H9 (cell line): Measurements from ENCODE around the gene TMEM184B. TPM values are rescaled to one million over a fixed set of nuclear protein-coding genes. Genes with fewer than 3 reads are reported as not detected.
A peak's percentile ranks its signal among the peaks of the same experiment; 100 is the strongest.

ENCODE experiments used
- DNase-seq: peaks from one replicate; pipeline ENCODE4 v3.0.0-alpha.2; 2017
- H2AFZ ChIP-seq: one replicate; pipeline ENCODE4 v1.6.1; 2013; ENCODE audit warnings: mild to moderate bottlenecking, low read length, control low read depth, moderate library complexity
- H2AK5ac ChIP-seq: 2 replicates; pipeline ENCODE4 v1.6.1; 2013; ENCODE audit warnings: low read length, control low read depth, mixed read lengths; ENCODE audit not compliant: insufficient read length
- H2BK120ac ChIP-seq: one replicate; pipeline ENCODE4 v1.6.1; 2013; ENCODE audit warnings: low read depth, mild to moderate bottlenecking, low read length, control low read depth, inconsistent platforms; ENCODE audit not compliant: poor library complexity, severe bottlenecking
- H2BK12ac ChIP-seq: 2 replicates; pipeline ENCODE4 v1.6.1; 2013; ENCODE audit warnings: low read length, control low read depth, mixed read lengths, low read depth; ENCODE audit not compliant: insufficient read length
- H2BK15ac ChIP-seq: 2 replicates; pipeline ENCODE4 v1.6.1; 2013; ENCODE audit warnings: low read depth, low read length, control low read depth
- H2BK20ac ChIP-seq: one replicate; pipeline ENCODE4 v1.6.1; 2013; ENCODE audit warnings: low read depth, mild to moderate bottlenecking, low read length, control low read depth, inconsistent platforms; ENCODE audit not compliant: poor library complexity, severe bottlenecking
- H2BK5ac ChIP-seq: 2 replicates; pipeline ENCODE4 v1.6.1; 2013; ENCODE audit warnings: low read length, control low read depth, mixed read lengths; ENCODE audit not compliant: insufficient read length
- H3K14ac ChIP-seq: 2 replicates; pipeline ENCODE4 v1.6.1; 2013; ENCODE audit warnings: low read length, control low read depth; ENCODE audit not compliant: insufficient read depth
- H3K18ac ChIP-seq: 2 replicates; pipeline ENCODE4 v1.6.1; 2013; ENCODE audit warnings: low read depth, mild to moderate bottlenecking, mixed read lengths, low read length, control low read depth; ENCODE audit not compliant: insufficient read length
- H3K23ac ChIP-seq: 2 replicates; pipeline ENCODE4 v1.6.1; 2013; ENCODE audit warnings: low read length, control low read depth, mixed read lengths, low read depth; ENCODE audit not compliant: insufficient read length
- H3K23me2 ChIP-seq: 2 replicates; pipeline ENCODE4 v1.6.1; 2013; ENCODE audit warnings: low read depth, mild to moderate bottlenecking, mixed read lengths, low read length, control low read depth; ENCODE audit not compliant: insufficient read length, poor library complexity, severe bottlenecking
- H3K27ac ChIP-seq: 2 replicates; pipeline ENCODE4 v1.5.1; 2013; ENCODE audit warnings: low read length, control low read depth, mixed read lengths, low read depth; ENCODE audit not compliant: insufficient read length
- H3K27me3 ChIP-seq: 2 replicates; pipeline ENCODE4 v1.6.1; 2013; ENCODE audit warnings: low read length, control low read depth, inconsistent platforms; ENCODE audit not compliant: insufficient read depth
- H3K4ac ChIP-seq: 2 replicates; pipeline ENCODE4 v1.6.1; 2013; ENCODE audit warnings: low read depth, mild to moderate bottlenecking, control low read depth, inconsistent platforms, low read length, moderate library complexity
- H3K4me1 ChIP-seq: 2 replicates; pipeline ENCODE4 v1.6.1; 2013; ENCODE audit warnings: low read length, control low read depth, inconsistent platforms; ENCODE audit not compliant: insufficient read depth
- H3K4me2 ChIP-seq: 2 replicates; pipeline ENCODE4 v1.6.1; 2013; ENCODE audit warnings: low read length, control low read depth, mixed read lengths; ENCODE audit not compliant: insufficient read length, insufficient read depth
- H3K56ac ChIP-seq: 2 replicates; pipeline ENCODE4 v1.6.1; 2013; ENCODE audit warnings: low read depth, mild to moderate bottlenecking, mixed read lengths, low read length, control low read depth; ENCODE audit not compliant: insufficient read length
- H3K79me1 ChIP-seq: 2 replicates; pipeline ENCODE4 v1.6.1; 2013; ENCODE audit warnings: low read depth, mild to moderate bottlenecking, moderate library complexity, low read length, control low read depth, inconsistent platforms; ENCODE audit not compliant: insufficient read depth, poor library complexity, severe bottlenecking
- H3K79me2 ChIP-seq: 2 replicates; pipeline ENCODE4 v1.6.1; 2013; ENCODE audit warnings: low read length, control low read depth, inconsistent platforms; ENCODE audit not compliant: insufficient read depth
- H3K9ac ChIP-seq: 2 replicates; pipeline ENCODE4 v1.6.1; 2013; ENCODE audit warnings: low read length, control low read depth, mixed read lengths; ENCODE audit not compliant: insufficient read length; ENCODE audit errors: extremely low read depth
- H3K9me3 ChIP-seq: one replicate; pipeline ENCODE4 v1.6.1; 2013; ENCODE audit warnings: low read depth, low read length, inconsistent platforms; ENCODE audit not compliant: control insufficient read depth
- H3T11ph ChIP-seq: one replicate; pipeline ENCODE4 v1.6.1; 2013; ENCODE audit warnings: mild to moderate bottlenecking, low read length, control low read depth, inconsistent platforms
- H4K20me1 ChIP-seq: one replicate; pipeline ENCODE4 v1.6.1; 2013; ENCODE audit not compliant: control insufficient read depth, insufficient read length, insufficient read depth
- H4K5ac ChIP-seq: 2 replicates; pipeline ENCODE4 v1.6.1; 2013; ENCODE audit warnings: low read depth, mild to moderate bottlenecking, mixed read lengths, low read length, control low read depth; ENCODE audit not compliant: insufficient read length
- H4K8ac ChIP-seq: replicated peaks from 2 replicates; pipeline ENCODE4 v1.6.1; 2013; ENCODE audit warnings: low read length, control low read depth, mixed read lengths, low read depth; ENCODE audit not compliant: insufficient read length
- H4K91ac ChIP-seq: 2 replicates; pipeline ENCODE4 v1.6.1; 2013; ENCODE audit warnings: low read depth, mild to moderate bottlenecking, moderate library complexity, mixed read lengths, low read length, control low read depth; ENCODE audit not compliant: insufficient read length
- H3K27ac Mint-ChIP-seq, 3 experiments: 2 replicates in 2 of 3; 3 replicates in 1 of 3; pipeline ENCODE4 v1.8.0; 2020 to 2021; ENCODE audit warnings: mixed read lengths in 3 of 3, mild to moderate bottlenecking in 1 of 3, moderate library complexity in 1 of 3
- H3K27me3 Mint-ChIP-seq: 2 replicates; pipeline ENCODE4 v1.8.0; 2021; ENCODE audit warnings: low read depth, mild to moderate bottlenecking, moderate library complexity, mixed read lengths
- H3K36me3 Mint-ChIP-seq, 3 experiments: 2 replicates in 2 of 3; 3 replicates in 1 of 3; pipeline ENCODE4 v1.8.0; 2020 to 2021; ENCODE audit warnings: low read depth in 3 of 3, mixed read lengths in 3 of 3; ENCODE audit not compliant: insufficient read depth in 1 of 3
- H3K4me1 Mint-ChIP-seq, 2 experiments: 2 replicates each; pipeline ENCODE4 v1.8.0; 2020; ENCODE audit warnings: mixed read lengths in 2 of 2
- H3K4me3 Mint-ChIP-seq, 2 experiments: 2 replicates in 1 of 2; 3 replicates in 1 of 2; pipeline ENCODE4 v1.8.0; 2020 to 2021; ENCODE audit warnings: mild to moderate bottlenecking in 2 of 2, mixed read lengths in 2 of 2, moderate library complexity in 1 of 2
- H3K9me3 Mint-ChIP-seq, 2 experiments: 2 replicates in 1 of 2; 3 replicates in 1 of 2; pipeline ENCODE4 v1.8.0; 2020; ENCODE audit warnings: mild to moderate bottlenecking in 2 of 2, mixed read lengths in 2 of 2, moderate library complexity in 1 of 2
- whole genome bisulfite sequencing: extraction: QIAGEN DNeasy Blood & Tissue Kit; methylation state at CpG from one replicate; pipeline ENCODE4 v1.1.7; 2013; ENCODE audit warnings: missing lambda C conversion rate, low lambda C conversion rate, mixed read lengths; ENCODE audit not compliant: insufficient read length; ENCODE audit errors: extremely low coverage; 5-methylcytosine and 5-hydroxymethylcytosine counted together
- total RNA-seq: library from RNA; stranded (reverse); gene quantifications from 2 replicates; pipeline ENCODE4 v1.2.1, GENCODE V29; 2021
- TF ChIP-seq, protein P1 (sequence below): fragments of 200-600 bp; sonication (generic); conservative IDR thresholded peaks from 3 replicates; pipeline ENCODE4 v1.8.0; 2021; ENCODE audit warnings: antibody characterized with exemption, mild to moderate bottlenecking

Gene TMEM184B
- total RNA-seq, 1 experiment from 2014 or later: 58.5 TPM

DNA sequence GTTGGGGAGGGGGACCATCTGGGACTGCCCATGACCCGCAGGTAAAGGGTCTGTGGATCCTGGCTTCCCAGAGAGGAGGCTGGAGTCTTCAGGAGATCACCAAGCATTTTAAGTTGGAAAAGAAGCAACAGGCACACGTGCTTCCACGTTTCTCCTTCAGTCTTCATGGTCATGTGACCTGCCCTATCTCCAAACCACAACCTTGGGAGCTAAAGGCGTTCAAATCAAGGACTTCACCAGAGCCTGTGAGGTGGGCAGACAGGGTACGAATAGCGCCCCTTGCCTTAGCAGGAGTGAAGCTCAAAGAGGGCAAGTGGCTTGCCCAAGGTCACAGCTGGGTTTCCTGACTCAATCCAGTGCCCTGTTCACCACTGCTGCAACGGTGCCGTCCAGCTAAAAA lies 6.7 kb downstream of the TMEM184B start:
- H3K9ac ChIP-seq: no peak overlapping the region
- H3K4ac ChIP-seq: no peak overlapping the region
- no peaks in the 10 kb centered on the region for H3K23me2 ChIP-seq
- H2AFZ ChIP-seq: no peak overlapping the region
- no peak overlapping the region for H3K18ac ChIP-seq
- H3K14ac ChIP-seq: no peak overlapping the region; the same call in 1 of the 2 replicates
- Mint-ChIP-seq H3K4me1 (peaks cover 37 to 50% of the 10 kb centered on the region in 2 experiments), H3K36me3 (peaks cover 3 to 22% (median 7%) of the 10 kb centered on the region in 3 experiments; a peak in 5 of 7 replicates), H3K4me3 (no peak overlapping the region), H3K9me3 (no peaks in the 10 kb centered on the region), H3K27me3 (no peaks in the 10 kb centered on the region), H3K27ac (peak overlapping the region in 1 of 3 experiments; percentile 74; a peak in 1 of 7 replicates)
- H3K4me2 ChIP-seq: no peak overlapping the region
- H4K20me1 ChIP-seq: peaks cover 2% of the 10 kb centered on the region
- no peak overlapping the region for H4K8ac ChIP-seq
- no peak overlapping the region for H2BK120ac ChIP-seq
- no peak overlapping the region for H2AK5ac ChIP-seq
- H3K79me1 ChIP-seq: peaks cover 12% of the 10 kb centered on the region
- WGBS: no CpG with 5 or more reads among the region's 8 CpGs
- no peak overlapping the region for H4K5ac ChIP-seq
- no peak overlapping the region for H3K56ac ChIP-seq
- H3K9me3 ChIP-seq: no peaks in the 10 kb centered on the region
- H3T11ph ChIP-seq: no peak overlapping the region
- H2BK12ac ChIP-seq: no peak overlapping the region
- no peaks in the 10 kb centered on the region for H3K27me3 ChIP-seq
- no peak overlapping the region for H3K23ac ChIP-seq
- no peak overlapping the region for H2BK20ac ChIP-seq
- no peak overlapping the region for H4K91ac ChIP-seq
- H2BK15ac ChIP-seq: no peak overlapping the region
- no peak overlapping the region for H3K27ac ChIP-seq
- no peak overlapping the region for H2BK5ac ChIP-seq
- DNase-seq: peak; percentile 23
- peaks cover 2% of the 10 kb centered on the region for H3K4me1 ChIP-seq
- peaks cover 21% of the 10 kb centered on the region; the same call in 1 of the 2 replicates for H3K79me2 ChIP-seq
- TF ChIP-seq, protein P1, sequence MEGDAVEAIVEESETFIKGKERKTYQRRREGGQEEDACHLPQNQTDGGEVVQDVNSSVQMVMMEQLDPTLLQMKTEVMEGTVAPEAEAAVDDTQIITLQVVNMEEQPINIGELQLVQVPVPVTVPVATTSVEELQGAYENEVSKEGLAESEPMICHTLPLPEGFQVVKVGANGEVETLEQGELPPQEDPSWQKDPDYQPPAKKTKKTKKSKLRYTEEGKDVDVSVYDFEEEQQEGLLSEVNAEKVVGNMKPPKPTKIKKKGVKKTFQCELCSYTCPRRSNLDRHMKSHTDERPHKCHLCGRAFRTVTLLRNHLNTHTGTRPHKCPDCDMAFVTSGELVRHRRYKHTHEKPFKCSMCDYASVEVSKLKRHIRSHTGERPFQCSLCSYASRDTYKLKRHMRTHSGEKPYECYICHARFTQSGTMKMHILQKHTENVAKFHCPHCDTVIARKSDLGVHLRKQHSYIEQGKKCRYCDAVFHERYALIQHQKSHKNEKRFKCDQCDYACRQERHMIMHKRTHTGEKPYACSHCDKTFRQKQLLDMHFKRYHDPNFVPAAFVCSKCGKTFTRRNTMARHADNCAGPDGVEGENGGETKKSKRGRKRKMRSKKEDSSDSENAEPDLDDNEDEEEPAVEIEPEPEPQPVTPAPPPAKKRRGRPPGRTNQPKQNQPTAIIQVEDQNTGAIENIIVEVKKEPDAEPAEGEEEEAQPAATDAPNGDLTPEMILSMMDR: no peak
